Neural crest cell (in vitro differentiated cells): ENCODE measurements around the gene CLDN11. TPM values are rescaled to one million over a fixed set of nuclear protein-coding genes. Genes with fewer than 3 reads are reported as not detected.

Experiments
- DNase-seq: peaks from one replicate; pipeline ENCODE4 v3.0.0; 2021; ENCODE audit warnings: low read depth, mixed read lengths, low spot score
- H3K27ac Mint-ChIP-seq: one replicate; pipeline ENCODE4 v1.8.0; 2021; ENCODE audit warnings: mild to moderate bottlenecking, mixed read lengths; ENCODE audit not compliant: unreplicated experiment
- H3K27me3 Mint-ChIP-seq: 2 replicates; pipeline ENCODE4 v1.8.0; 2021; ENCODE audit warnings: low read depth, mild to moderate bottlenecking, mixed read lengths
- H3K36me3 Mint-ChIP-seq: 2 replicates; pipeline ENCODE4 v1.8.0; 2021; ENCODE audit warnings: low read depth, mild to moderate bottlenecking, mixed read lengths
- H3K4me1 Mint-ChIP-seq: 2 replicates; pipeline ENCODE4 v1.8.0; 2021; ENCODE audit warnings: mixed read lengths
- H3K4me3 Mint-ChIP-seq: one replicate; pipeline ENCODE4 v1.8.0; 2021; ENCODE audit warnings: mild to moderate bottlenecking, mixed read lengths
- H3K9me3 Mint-ChIP-seq: 2 replicates; pipeline ENCODE4 v1.8.0; 2021; ENCODE audit warnings: mixed read lengths
- CTCF ChIP-seq: fragments of 200-600 bp; sonication (generic); conservative IDR thresholded peaks from 2 replicates; pipeline ENCODE4 v1.5.0; 2021; ENCODE audit warnings: antibody characterized with exemption, mild to moderate bottlenecking
- total RNA-seq: library from RNA; stranded (reverse); gene quantifications from 2 replicates; pipeline ENCODE4 v1.2.1, GENCODE V29; 2021

CLDN11 gene
- total RNA-seq, 1 donor from 2014 or later: 2.0 TPM

- Mint-ChIP-seq H3K36me3 (peaks cover 12% of the 10 kb centered on the region), H3K4me1 (no peaks in the 10 kb centered on the region), H3K27ac (no peak overlapping the region), H3K9me3 (no peaks in the 10 kb centered on the region), H3K27me3 (no peaks in the 10 kb centered on the region), H3K4me3 (no peak overlapping the region)
- peak; percentile 41 for TF ChIP-seq CTCF
- no peak for DNase-seq
Observed at GRCh38 chr3:170387950-170388349, 30.7 kb upstream of the CLDN11 start.

DNA sequence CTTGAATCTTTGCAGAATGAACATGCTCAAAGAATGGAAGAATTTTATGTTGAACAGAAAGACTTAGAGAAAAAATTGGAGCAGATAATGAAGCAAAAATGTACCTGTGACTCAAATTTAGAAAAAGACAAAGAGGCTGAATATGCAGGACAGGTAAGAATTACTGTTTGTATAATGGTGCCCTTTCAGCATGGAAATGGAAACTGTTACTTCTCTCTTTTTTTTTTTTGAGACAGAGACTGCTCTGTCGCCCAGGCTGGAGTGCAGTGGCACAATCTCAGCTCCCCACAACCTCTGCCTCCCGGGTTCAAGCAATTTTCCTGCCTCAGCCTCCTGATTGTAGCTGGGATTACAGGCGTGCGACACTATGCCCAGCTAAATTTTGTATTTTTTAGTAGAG is 27.6 kb upstream of the CLDN11 start:
- Mint-ChIP-seq H3K9me3 (no peaks in the 10 kb centered on the region), H3K36me3 (peaks cover 12% of the 10 kb centered on the region), H3K4me1 (no peaks in the 10 kb centered on the region), H3K4me3 (no peak overlapping the region), H3K27ac (no peak overlapping the region), H3K27me3 (no peaks in the 10 kb centered on the region)
- no peak for DNase-seq
- no peak for TF ChIP-seq CTCF

DNA sequence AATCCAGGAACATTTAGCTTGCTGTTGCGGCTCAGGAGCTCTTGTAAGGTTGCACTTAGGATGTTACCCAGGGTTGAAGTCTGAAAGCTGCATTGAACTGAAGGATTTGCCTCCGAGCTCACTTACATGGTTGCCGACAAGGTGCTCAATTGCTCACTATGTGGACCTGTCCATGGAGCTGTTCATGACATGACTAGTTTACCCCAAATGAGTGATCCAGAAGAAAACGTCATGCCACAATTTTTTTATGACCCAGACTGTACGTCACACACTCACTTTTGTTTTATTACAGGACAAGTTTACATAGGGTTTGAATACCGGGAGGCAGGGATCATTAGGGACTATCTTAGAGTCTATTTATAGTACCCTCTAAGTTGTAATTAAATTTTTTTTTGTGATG is 21.0 kb upstream of the CLDN11 start:
- TF ChIP-seq CTCF: no peak
- H3K36me3 Mint-ChIP-seq: peaks cover under 1% of the 10 kb centered on the region
- no peaks in the 10 kb centered on the region for H3K9me3 Mint-ChIP-seq
- DNase-seq: no peak
- H3K4me1 Mint-ChIP-seq: no peaks in the 10 kb centered on the region
- peak overlapping the region; percentile 36 for H3K27ac Mint-ChIP-seq
- H3K4me3 Mint-ChIP-seq: no peak overlapping the region
- no peaks in the 10 kb centered on the region for H3K27me3 Mint-ChIP-seq

- no peak for TF ChIP-seq CTCF
- H3K36me3 Mint-ChIP-seq: peaks cover 3% of the 10 kb centered on the region
- H3K4me3 Mint-ChIP-seq: no peak overlapping the region
- no peaks in the 10 kb centered on the region for H3K4me1 Mint-ChIP-seq
- peaks cover 2% of the 10 kb centered on the region for H3K9me3 Mint-ChIP-seq
- H3K27ac Mint-ChIP-seq: no peak overlapping the region
- no peaks in the 10 kb centered on the region for H3K27me3 Mint-ChIP-seq
- DNase-seq: no peak
Observed at GRCh38 chr3:170405101-170405500, 13.6 kb upstream of the CLDN11 start.

GRCh38 chr3:170410428-170411029 is 8.1 kb upstream of the CLDN11 start:
- Mint-ChIP-seq H3K4me3 (no peak overlapping the region), H3K36me3 (no peaks in the 10 kb centered on the region), H3K9me3 (no peaks in the 10 kb centered on the region), H3K27ac (no peak overlapping the region), H3K4me1 (peaks cover 5% of the 10 kb centered on the region), H3K27me3 (no peaks in the 10 kb centered on the region)
- TF ChIP-seq CTCF: peak; percentile 65
- DNase-seq: no peak
